DMS79 (cell line): Measurements from ENCODE around the gene CCDC122.

ENCODE experiments used
- DNase-seq: peaks from one replicate; lab custom pipeline; 2025; lab: John Stamatoyannopoulos, UW

The CCDC122 gene

GRCh38 chr13:43802511-43802910 is 77.0 kb downstream of the CCDC122 start:
- DNase-seq = no peak

GRCh38 chr13:43800828-43801227 is 78.7 kb downstream of the CCDC122 start:
- DNase-seq = no peak

- DNase-seq = no peak
These were observed 80.3 kb downstream of the CCDC122 start for GRCh38 chr13:43799191-43799590.

GRCh38 chr13:43797869-43798268 is 81.7 kb downstream of the CCDC122 start:
- DNase-seq = no peak

- no peak for DNase-seq
These were observed 82.4 kb downstream of the CCDC122 start for GRCh38 chr13:43797159-43797558.

GRCh38 chr13:43794416-43794815 is 85.1 kb downstream of the CCDC122 start:
- no peak for DNase-seq

- no peak for DNase-seq
These were observed 87.3 kb downstream of the CCDC122 start for GRCh38 chr13:43792076-43792881.

- DNase-seq = no peak
These were observed 91.5 kb downstream of the CCDC122 start for GRCh38 chr13:43787997-43788396.

- DNase-seq = no peak
These were observed 92.0 kb downstream of the CCDC122 start for GRCh38 chr13:43787518-43787891.

GRCh38 chr13:43786766-43787517 is 92.6 kb downstream of the CCDC122 start, which contains the start of gene ENOX1:
TSS of gene ENOX1 (minus strand) at chr13:43786972.
- peak; percentile 31 for DNase-seq

GRCh38 chr13:43786472-43786765 is 93.1 kb downstream of the CCDC122 start:
- DNase-seq = no peak
